GM19240 (cell line): ENCODE results near the gene GATA1.

Source experiments
- DNase-seq: peaks from one replicate; pipeline ENCODE4 v3.0.0; 2011; ENCODE audit warnings: low spot score; ENCODE audit not compliant: insufficient read length

The GATA1 gene

DNA sequence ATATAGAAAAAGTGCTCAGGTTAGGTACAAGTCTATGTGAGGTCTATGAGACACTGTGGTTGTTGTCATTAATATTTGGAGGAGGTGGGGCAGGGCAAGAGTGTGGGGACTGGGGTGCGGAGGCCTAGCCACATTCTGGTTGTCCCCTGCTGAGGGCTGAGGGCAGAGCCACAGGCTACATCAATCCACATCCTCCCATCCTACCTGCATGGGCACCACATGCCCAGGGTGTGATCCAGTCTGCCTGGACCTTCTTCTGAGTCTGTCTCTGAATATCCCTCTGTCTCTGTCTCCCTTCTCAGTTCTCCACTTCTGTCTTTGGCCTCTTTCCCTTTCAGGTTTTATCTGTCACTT lies 1.2 kb upstream of the GATA1 start:
- no peak for DNase-seq

DNA sequence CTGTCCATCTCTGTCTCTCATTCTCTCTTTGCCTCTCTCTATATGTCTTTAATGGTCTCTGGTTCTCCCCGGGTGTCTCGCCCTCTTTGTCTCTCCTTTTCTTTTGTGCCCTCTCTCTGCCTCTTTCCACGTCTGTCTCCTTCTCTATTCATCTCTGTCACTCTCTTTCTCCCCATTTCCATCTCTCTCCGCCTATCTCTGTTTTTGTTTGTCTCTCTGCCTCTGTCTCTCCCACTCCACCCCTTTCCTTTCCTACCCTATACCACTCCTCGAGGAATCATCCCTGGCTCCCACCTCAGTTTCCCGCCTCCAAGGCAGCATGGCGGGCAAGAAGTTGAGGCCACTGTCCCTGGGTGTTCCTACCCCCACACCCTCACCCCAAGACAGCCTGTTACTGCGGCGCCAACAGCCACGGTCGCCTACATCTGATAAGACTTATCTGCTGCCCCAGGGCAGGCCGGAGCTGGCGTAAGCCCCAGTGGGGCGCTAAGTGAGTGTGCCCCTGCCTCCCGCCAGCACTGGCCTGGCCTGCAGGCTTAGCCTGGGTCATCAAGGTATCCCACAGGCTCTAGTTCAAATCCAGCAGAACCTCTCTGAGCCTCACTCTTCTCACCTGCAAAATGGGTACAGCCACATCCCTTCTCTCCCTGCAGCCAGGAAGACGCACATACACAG lies 713 bp upstream of the GATA1 start:
- no peak for DNase-seq

DNA sequence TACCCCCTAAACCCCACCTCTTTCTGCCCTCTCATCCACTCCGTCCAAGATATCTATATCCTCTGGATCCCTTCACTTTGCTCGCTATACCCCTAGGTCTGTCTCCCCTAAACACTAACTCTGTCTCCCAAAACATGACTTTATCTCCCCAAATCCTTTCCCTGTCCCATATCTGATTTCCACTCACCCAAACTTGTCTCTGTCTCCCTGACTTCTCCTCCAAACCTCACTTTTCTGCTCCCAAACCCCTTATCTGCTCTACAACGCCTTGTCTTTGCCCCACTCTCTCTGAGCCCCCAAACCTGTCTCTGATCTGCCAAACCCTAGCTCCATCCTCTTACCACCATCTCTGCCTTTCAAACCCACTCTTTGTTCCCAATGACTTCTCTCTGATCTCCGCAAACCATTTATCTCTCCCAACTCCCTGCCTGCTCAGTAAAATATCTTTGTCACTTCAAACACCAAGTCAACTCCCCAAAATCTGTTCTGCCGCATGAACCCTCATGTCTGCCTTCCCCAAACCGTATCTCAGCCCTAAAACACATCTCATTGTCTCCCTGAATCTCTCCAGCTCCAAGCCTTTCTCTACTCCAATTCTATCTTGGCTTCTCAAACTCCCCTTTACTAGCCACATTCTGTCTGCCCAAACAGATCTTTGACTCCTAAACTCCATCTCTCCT lies 575 bp downstream of the GATA1 start:
- DNase-seq = no peak

DNA sequence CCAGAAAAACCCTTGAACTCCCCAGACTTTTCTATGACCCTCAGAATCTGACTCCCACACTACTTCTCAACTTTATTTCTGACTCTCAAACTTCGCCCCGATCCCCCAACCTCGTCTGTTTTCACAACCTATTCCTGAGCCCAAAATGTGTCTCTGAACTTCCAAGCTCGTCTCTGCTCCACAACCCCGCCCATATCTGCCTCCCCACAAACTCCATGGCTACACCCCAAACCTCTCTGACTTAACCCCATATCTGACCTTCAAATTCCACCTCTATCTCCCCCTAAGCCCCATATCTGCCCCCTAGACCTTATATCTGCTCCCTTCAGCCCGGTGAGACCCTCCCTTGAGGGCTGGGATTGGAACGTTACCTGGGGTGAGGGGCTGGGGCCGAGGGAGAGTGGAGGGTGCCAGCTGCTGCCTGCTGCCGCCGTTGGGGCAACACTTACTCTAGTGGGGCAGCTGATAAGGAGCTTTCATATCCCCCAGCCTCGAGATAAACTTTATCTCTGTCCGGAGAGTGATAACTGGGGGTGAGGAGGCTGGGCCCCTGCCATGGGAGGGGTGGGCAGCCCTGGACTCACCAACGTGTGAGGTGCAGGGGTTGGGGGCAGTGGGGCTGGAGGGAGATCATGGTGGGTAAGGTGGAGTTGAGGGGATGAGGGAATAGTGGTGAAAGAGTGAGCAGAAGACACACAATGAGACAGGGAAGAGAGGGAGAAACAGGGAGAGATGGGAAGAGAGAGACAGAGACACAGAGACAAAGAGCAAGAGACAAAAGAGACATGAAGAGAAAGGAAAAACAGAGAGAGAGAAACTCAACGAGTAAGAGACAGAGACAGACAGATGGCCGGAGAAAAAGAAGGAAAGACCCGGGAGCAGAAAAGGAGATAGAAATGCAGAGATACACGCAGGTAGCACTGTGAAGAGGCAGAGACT lies 1.4 kb downstream of the GATA1 start:
- DNase-seq = no peak

DNA sequence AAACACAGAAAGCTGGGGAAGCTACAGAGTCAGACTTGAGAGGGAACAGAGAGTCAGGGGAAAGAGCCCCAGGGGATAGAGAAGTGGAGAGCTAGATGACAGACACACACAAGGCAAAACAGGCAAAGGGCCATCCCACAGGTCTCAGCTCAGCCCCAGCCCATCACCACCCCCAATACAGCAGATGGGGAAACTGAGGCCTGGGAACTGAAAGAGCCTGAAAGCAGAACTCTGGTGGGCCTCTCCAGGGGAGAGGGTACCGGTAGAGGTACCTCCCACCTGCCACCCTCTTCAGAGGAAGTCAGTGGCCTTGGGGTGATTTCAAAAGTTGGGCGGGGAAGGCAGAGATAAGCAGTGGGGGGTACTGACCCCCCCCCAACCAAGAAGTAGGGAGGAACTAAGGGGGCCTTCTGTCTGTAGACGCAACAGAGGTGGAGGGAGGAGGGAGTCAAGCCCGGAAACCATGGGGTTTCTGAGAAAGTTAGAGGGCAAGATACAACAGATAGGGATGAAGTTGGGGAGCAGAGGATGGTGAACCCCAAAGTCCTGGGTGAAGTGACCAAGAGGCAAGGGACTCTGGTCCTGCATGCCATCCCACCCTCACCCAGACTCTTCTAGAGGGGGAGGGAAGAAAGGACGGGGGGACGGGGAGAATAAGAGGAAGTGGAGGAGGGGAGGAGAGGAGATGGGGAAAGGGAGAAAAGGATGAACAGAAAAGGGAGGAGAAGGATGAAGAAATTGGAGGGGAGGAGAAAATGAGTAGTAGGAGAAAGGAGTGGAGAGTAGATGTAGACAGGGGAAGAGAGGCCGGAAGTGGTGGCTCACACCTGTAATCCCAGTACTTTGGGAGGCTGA lies 3.2 kb downstream of the GATA1 start:
- DNase-seq = no peak

DNA sequence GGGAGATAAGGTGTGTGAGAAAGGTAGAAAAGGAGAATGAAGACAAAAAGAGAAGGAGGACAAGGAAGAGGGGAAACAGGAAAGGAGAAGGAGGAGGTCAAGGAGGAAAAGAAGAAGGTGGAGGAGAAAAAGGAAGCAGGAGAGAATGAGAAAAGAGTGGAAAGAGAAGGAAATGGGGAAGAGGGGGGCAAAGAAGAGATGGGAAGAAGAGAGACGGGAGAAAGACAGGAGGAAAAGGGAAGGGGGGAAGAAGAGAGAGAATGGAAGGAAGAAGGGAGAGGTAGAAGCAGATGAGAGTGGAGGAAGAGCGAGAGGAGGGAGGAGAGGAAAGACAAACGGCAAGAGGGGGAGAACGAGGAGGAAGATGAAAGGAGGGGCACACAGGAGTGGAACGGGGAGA lies 4.1 kb downstream of the GATA1 start:
- no peak for DNase-seq

DNA sequence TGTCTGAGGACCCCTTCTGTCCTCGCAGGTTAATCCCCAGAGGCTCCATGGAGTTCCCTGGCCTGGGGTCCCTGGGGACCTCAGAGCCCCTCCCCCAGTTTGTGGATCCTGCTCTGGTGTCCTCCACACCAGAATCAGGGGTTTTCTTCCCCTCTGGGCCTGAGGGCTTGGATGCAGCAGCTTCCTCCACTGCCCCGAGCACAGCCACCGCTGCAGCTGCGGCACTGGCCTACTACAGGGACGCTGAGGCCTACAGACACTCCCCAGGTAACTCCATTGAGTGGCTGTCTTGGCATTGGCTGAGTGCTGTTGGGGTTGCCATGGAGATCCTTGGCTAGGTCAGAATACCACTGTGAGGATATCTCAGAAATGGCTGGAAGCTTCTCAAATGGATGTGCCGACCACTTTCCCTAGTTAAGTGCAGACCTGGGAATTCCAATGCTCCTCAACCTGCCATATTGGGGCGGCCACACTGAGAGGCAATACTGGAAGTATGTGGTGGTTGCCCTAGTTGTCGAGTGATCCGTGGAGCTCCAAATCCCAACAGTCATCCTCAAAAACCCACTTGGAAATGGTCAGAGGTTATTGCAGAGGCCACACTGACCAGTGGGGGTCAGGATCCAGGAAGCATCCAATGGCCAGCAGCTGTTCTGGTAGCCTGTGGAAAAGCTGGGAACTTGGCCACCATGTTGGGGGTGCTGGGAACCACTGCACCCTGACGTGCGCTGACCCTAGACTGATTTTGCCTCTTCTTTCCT lies 4.9 kb downstream of the GATA1 start:
- no peak for DNase-seq

DNA sequence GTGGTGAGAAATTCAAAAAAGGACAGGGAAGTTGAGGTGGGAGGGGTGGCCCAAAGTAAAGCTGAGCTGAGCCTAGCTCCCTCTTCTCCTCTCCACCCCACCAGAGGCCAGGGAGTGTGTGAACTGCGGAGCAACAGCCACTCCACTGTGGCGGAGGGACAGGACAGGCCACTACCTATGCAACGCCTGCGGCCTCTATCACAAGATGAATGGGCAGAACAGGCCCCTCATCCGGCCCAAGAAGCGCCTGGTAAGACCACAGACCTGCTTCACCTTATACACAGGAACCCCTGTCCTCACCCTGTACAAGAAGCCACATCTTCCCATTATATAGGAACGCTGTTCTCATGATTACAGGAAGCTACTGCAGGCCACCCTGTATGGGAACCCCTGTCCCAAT lies 5.8 kb downstream of the GATA1 start:
- DNase-seq = no peak

DNA sequence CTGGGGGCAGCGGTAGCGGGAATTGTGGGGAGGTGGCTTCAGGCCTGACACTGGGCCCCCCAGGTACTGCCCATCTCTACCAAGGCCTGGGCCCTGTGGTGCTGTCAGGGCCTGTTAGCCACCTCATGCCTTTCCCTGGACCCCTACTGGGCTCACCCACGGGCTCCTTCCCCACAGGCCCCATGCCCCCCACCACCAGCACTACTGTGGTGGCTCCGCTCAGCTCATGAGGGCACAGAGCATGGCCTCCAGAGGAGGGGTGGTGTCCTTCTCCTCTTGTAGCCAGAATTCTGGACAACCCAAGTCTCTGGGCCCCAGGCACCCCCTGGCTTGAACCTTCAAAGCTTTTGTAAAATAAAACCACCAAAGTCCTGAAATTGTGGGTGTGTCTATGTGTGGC lies 7.5 kb downstream of the GATA1 start:
- no peak for DNase-seq

DNA sequence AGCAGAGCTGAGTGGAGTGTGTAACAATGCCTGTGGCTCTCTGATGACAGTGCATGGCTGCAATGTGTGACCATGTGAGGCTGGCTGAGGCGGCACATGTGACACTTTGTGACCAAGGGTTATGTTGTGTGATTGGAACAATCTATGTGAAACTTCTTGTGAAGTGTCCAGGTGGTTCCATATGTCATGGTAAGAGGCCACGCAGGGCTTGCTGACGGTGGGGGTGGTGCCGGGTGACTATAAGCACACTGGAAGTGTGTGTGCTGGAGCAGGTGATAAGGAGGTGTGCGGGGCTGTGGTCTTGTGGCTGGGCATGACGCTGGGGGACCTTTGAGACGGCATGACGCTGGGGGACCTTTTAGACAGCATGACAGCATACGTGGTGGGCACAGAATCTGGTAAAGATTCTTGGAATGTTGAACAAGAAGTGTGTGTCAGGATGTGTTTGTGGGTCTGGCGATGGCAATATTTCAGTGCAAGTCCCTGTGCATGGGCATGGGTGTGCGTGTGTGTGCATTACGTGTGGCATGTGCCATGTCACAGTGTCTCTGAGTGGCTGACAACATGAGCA lies 8.0 kb downstream of the GATA1 start:
- no peak for DNase-seq

DNA sequence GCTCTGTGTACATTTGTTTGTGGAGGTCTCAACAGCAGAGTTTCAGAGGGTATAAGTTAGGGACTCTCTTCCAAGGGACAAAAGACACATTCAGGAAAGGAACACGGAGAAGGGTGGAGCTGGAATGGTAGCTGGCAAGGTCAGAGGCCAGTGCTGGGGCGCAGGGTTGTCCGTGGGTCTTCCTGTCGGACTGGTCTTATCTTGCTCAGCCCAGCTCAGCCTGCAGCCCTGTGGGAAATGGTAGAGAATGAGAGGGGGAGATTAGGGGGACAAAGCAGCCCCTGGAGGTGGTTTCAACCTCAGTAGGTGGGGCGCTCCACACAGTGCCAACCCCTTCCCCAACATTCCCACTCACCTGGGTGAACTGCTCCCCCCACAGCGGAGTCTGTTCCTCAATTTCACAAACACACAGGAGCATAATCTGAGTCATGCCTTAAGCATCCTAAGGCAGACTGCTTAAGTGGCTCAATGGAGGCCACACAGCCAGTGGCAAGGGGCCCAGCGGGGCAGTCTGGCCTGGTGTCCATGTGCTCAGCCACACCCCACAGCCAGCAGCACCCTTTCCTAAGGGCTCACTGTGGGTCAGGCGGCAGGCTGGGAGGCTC lies 8.6 kb downstream of the GATA1 start:
- DNase-seq = no peak

DNA sequence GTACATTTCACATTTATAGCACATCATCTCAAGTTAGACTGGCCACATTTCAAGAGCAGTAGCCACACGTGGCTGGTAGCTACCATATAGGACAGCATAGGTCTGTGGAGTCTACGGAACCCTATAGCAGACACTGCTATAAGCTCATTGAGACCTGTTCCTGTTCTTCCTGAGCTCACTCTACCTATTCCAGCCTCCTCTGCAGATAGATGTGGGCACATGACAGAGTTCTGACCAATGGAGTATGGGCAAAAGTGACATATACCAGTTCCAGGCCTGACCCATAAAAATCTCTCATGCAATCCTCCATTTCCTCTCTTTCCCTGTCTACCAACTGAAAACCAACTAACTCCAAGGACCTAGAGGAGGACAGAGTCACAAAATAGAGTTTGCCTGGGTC lies 11.9 kb downstream of the GATA1 start:
- DNase-seq = no peak

DNA sequence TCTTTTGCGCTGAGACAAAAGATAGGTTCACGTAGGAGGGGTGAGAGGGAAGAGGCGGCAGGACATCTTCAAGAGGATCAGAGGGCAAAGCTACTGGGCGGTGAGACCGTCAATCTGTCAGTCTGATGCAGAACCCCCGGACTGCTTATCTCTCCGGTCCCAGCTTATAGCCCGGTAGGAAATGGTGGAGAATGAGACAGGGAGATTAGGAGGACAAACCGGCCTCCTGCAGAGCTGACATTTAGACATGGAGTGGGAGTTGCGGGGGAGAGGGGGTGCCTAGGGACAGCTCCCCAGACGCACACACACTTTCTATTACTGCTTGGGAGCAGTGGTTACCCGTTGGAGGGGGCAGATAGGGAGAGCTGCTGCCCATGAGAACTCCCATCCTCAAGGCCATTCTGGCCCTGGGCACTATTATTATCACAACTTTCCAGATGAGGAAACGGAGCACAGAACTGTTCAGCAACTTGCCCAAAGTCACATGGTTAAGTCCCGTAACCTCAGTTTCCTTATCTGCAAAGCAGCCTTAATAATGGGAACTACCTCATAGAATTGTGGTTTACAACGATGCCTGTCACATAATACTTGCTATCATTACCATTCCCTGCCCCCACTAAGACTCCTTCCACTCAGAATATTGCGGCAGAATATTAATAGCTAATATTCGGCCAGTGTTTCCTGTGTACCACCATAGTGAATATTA lies 14.3 kb downstream of the GATA1 start:
- no peak for DNase-seq

DNA sequence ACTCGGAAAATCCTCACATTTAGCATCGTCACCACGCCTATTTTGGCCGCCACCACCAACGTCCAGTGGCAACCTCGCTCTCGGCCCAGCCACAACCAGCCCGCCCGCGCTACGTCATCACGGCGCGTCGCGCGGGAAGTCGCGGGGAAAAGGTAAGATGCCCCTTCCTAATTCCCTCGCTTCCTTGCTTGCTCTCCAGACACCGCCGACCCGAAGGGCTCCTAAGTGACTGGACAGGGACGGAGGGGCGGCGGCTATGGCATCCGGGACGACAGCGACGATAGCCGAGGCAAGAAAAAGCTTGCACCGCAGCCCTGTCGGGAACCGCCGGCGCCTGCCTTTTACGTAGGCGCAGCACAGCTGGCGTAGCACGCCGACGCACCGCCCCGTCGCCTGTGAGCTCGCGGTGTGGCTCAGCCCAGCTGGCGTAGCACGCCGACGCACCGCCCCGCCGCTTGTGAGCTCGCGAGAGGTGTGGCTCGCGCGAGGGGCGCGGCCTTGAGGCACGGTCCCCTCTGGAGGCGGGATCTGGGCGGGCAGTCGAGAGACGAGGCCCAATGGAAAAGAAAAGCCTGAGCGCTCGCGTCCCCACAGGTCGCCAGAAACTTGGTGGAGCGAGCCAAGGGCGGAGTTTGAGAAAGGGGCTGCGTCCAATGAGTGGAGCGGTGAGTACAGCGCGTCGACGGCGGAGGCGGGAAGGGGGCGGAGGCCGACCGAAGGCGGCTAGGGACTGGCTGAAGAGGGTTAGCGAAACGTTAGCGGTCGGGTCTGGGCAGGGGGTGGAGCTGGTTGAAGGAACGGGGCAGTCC lies 15.1 kb downstream of the GATA1 start, which contains the start of gene HDAC6:
HDAC6 (plus strand) TSS at position 788 of the 809 bp plus-strand sequence. CDS start 626 bp downstream, outside the sequence.
- peak; percentile 70 for DNase-seq

DNA sequence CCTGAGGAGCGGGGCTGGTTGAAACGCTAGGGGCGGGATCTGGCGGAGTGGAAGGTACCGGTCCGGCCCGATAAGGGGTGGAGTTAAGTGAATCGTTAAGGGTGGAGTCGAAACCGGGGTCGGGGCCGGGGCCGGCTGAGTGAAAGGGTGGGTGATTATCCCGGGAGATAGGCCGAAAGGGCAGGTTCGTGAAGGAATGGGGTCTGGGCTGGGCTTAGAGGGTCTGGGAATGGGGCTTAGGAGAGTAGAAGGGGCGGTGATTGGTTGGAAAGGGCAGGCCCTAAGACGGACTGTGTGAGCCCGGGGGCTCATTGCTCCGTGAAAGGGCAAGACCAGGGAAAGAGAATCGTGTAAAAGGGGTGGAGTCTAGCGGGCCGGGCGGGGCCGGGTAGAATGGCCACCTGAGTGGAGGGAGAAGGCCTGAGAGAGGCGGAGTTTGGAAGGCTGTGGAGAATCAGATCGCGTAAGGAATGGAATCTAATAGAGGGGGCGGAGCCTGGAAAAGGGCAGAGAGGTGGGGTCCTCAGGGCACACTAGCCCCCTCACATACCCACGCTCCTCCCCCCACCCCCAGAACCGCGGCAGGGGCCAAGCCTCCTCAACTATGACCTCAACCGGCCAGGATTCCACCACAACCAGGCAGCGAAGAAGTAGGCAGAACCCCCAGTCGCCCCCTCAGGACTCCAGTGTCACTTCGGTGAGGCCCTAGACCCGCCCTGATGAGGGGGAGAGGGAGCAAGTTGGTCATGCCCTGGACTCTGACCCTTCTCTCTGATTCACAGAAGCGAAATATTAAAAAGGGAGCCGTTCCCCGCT lies 15.9 kb downstream of the GATA1 start:
- DNase-seq = peak; percentile 46

DNA sequence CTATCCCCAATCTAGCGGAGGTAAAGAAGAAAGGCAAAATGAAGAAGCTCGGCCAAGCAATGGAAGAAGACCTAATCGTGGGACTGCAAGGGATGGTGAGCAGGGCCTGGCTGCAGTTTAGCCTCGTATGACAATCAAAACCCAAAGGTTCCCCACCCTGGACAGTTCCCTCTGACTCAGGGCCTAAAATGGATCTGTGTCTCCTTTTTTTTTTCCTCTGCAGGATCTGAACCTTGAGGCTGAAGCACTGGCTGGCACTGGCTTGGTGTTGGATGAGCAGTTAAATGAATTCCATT lies 16.5 kb downstream of the GATA1 start:
- DNase-seq = no peak

DNA sequence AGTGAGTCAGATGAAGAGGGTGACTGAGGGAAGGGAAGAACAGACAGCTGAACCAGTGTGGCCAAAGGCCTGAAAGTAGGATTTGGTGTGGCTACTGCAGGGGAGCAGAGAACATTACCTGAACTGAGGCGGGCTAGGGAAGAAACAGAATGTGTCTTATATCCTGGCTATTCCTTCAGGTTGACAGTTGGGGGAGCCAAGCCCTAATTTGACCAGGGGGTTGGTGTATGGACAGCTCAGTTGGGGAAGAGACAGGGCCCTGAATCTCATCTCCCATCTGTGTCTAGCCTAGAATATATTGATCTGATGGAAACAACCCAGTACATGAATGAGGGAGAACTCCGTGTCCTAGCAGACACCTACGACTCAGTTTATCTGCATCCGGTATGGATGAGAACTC lies 19.7 kb downstream of the GATA1 start:
- no peak for DNase-seq

DNA sequence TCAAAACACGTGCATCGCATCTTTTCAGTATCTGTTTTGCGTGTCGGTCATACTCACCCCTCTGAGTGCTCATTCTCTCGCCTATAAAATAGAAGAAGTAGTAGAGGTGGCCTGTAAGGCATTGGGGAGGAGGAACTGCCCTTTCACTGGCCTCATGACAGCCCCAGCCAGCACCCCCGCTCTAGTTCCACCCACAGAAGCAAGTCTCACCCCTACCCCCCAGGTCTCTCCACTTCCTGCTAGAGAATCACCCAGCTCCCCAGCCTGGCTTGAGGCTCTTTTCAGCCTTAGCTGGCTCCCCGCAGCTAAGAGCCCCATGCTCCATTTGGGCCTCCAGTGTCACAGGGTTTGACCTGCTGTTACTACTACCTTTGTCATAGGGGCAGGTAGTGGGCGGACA lies 27.3 kb downstream of the GATA1 start:
- no peak for DNase-seq
